GM21786 (cell line): ENCODE measurements around the gene CPD.

Experiments used
- ATAC-seq: cut with Tn5 transposase; IDR thresholded peaks from one replicate; pipeline ENCODE4 v1.9.1; 2021; ENCODE audit not compliant: unreplicated experiment

CPD gene

DNA sequence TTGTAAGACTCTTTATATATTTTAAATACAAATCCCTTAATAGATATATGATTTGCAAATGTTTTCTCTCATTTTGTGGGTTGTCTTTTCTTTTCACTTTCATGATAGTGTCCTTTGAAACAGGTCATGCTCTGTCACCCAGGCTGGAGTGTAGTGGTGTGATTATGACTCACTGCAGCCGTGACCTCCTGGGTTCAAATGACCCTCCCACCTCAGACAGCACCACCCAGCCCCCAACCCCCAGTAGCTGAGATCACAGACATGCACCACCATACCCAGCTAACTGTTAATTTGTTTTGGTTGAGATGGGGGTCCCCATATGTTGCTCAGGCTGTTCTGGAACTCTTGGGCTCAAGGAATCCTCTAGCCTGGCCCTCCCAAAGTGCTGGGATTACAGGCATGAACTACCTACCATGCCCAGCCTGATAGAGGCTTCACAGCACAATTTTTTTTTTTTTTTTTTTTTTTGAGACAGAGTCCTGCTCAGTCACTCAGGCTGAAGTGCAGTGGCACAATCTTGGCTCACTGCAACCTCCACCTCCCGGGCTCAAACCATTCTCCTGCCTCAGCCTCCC lies 26.4 kb upstream of the CPD start:
- no peak for ATAC-seq

DNA sequence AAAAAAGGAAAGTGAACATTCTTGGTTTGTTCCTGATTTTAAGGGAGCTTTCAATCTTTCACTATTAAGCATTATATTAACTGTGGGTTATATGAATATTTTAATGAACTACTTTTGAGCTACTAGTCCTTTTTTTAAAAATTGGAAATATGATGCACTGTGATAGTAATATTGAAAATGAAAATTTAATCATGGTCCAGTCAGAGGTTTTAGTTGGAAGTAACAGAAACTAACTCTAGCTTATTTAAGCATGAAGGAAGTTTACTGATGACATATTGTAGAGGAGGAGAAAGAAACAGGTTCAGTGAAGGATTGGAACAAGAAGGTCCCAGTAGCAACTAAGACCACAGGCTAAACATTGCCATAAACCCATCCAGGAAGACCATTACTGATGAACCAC lies 24.0 kb upstream of the CPD start:
- ATAC-seq = no peak

DNA sequence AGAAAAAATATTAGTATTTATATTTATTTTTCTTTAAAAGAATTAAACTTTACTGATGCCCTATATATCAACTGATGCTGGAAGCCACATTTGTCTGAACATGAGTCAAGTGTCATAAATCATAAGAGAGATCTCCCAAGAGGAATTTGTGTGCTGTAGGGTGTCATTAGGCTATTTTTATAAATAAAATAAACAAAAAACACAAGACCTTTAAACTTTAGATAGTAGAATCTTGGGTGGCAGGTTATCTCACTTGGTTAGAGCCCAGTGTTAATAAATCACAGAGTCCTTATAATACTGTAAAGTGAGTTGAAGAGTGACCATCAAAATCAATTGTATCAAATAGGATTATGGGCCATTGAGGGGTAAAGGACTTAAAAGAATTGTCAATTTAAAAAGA lies 21.3 kb upstream of the CPD start:
- no peak for ATAC-seq

DNA sequence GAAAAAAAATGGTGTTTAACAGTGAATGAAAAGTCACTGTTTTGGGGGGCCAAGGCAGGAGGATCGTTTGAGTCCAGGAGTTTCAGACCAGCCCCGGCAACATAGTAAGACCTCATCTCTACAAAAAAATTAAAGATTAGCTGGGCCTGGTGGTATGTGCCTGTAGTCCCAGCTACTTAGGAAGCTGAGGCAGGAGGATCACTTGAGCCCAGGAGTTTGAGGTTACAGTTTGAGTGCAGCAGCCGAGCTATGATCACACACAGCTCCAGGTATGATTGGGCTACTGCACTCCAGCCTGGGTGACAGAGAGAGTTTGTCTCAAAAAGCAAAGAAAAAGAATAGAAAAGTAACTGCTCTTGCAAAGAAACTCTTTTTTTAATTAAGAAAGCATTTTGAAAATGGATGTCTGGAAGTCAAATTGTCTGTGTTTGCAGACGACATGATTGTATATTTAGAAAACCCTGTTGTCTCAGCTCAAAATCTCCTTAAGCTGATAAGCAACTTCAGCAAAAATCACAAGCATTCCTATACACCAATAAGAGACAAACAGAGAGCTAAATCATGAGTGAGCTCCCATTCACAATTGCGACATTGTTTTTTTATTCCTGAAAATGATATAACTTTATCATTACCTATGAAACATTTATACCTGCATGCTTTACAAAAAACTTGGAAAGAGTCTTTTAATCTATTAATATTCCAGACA lies 20.5 kb upstream of the CPD start:
- no peak for ATAC-seq

DNA sequence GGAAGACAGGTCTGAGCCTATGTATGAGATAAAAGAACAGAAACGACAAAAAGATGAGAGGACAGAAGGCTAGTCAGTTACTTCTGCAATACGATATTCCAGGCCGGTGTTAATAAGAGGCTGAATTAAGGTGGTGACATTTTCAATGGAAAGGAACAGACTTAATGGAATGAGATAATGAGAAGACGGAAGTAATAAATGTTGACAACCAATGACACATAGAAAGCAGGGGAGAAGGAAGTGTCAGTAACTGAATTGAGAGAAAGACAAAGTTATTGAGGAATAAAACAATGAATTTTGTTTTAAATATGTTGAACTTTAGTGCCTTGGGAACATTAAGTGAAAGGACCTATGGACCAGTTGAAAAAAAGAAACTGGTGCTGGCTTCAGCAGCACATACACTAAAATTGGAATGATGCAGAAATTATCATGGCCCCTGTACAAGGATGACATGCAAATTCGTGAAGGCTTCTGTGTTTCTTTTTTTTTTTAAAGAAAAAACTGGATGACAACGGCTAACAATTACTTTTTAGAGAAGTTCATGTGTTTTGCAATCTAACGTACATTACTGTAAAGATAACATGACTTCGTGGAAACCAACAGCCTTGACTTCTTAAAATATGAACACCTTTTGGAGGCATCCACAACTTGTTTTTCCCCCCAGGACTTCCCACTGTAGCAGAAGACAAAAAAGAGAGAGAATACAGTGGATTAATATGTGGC lies 18.5 kb upstream of the CPD start:
- ATAC-seq = no peak

DNA sequence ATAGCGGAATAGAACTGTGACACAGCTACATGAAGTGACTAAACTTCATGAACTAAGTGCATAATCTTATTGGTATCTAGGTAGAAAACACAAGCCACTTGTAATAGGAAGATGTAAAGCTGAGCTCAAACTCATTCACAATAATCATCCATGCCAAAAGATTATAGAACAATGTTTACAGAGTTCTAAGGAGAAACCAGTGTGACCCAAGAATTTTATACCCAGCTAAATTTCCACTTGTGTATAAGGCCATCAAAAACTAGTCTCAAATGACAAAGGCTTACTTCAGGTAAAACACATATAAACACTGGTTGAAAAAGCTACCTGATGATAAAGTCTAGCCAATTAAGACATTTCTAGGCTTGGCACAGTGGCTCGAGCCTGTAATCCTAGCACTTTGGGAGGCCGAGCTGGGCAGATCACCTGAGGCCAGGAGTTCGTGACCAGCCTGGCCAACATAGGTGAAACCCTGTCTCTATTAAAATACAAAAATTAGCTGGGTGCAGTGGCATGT lies 16.9 kb upstream of the CPD start:
- ATAC-seq = no peak

DNA sequence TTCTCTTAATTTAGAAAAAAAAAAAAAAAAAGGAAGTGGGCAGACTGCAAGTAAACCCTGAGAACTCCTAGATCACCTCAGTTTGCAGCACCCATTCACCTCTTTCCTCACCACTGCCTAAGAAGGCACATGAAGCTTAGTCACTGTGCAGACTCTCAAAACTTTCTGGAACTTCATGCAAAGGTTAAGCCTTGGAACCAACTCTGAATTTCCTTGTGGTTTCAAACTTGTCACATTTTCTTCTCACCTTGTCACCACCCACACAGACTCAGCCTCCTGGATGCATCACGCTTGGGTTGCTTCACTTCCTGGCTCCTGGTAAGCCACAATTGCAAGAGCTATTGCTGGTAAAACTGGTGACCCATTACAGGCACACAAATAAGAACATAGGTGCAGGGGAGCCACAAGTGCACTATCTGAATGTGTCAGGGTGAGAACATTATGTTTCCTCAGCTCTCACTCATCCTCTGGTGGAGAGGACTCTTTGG lies 15.0 kb upstream of the CPD start:
- peak; percentile 90 for ATAC-seq

DNA sequence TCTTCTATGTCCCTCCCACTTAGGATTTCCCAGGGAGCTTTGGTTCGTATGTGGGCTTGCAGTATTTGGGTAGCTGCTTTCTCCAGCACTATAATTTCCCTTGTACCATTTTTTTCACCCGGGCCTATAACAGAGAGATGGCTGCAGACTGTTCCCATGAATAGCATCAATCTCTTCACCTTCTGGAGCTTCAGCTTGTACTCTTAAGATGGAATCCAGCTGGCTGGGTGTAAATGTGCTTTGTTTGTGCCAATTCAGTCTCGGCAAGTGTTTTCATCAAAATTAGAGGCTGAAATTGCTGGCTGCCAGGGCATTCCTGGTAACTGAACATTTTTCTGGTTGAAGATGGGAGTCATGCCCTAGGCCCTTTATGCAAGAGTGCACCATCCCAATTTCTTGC lies 12.2 kb upstream of the CPD start:
- no peak for ATAC-seq

DNA sequence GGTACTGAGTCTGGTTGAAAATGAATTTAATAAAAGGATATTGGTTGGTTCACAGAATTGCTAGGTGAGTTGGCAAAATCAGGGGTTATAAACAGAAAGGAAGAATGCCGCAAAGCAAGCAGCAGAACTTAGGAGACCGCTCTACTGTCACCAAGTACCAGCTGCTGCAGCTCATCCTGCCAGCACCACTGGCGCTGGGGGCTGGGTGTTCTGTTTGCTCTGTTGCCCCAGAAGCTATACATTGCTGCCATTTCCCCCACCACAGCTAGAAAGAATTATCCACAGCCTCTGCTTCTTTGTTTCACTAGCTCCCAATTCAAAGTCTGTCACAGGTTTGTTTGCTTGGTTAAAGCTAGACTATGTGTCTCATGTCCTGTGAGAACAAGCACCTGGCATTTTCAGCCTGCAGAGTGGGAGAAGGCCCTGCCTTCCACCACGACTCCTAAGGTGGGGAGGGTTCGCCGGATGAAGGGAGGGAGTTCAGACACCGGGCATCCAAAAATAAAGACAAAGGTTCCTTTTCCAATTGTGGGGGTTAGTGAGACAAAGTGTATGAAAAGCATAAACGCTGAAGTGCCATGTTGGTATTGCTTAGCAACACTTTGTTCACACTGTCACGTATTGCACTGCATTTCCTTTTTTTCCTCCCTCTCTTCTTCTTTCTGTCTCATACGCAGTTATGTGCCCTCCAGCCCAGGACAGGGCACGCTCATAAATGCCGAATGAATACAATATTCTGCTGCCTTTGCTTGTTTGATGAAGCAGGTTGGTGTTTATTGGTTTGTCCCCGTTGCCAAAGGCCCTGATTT lies 9.6 kb upstream of the CPD start:
- no peak for ATAC-seq

DNA sequence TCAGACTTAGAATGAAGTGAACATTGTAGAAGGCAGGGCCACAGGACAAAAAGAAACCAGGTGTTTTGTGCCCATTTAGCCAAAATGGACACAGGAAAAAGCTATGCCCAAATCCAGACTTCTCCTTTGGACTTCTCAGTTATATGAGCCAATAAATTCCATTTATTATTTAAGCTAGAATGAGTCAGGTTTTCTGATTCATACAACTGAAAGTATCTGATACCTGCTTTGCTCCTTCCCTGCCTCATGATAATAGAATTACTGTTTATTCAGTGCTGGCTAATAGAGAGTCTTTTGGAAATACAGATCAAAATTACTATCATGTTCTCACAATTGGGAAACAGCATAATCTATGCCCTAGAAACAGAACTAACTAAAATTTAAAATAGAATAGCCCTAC lies 8.7 kb upstream of the CPD start:
- ATAC-seq = no peak

DNA sequence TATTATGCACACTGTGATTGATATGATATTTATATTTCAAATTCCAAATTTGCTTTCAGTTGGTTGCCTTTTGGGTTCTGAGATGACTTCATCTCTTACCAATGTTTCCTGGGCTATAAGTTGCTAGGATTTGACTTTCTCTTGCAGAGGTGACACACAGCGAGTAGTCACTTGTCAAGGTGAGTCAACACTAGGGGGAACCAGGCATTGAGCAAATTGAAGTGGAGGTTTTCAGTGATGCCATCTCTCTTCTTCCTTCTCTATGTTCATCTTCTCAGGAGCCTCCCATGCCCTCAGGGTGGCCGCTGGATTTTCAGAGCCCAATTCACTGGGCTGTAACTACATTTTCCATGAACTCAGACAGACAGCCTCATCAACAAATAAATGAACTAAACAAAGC lies 6.0 kb upstream of the CPD start:
- no peak for ATAC-seq

DNA sequence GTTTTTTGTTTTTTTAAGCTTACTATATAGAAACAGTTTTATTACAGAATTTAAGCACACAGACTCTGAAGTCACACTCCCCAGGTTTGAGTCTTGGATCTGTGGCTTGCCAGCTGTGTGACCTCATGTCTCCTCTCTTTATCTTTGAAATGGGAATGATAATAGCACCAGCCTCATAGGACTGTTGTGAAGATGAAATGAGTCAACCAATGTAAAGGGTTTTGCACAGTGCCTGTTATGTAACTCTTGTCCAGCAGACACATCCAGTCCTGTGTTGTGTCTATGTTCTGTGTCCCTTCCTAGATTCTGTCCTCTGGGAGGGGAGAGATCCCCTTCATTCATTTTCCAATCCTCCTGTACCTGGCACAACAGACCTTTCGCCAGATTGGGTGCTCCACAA lies 3.1 kb upstream of the CPD start:
- ATAC-seq = no peak

DNA sequence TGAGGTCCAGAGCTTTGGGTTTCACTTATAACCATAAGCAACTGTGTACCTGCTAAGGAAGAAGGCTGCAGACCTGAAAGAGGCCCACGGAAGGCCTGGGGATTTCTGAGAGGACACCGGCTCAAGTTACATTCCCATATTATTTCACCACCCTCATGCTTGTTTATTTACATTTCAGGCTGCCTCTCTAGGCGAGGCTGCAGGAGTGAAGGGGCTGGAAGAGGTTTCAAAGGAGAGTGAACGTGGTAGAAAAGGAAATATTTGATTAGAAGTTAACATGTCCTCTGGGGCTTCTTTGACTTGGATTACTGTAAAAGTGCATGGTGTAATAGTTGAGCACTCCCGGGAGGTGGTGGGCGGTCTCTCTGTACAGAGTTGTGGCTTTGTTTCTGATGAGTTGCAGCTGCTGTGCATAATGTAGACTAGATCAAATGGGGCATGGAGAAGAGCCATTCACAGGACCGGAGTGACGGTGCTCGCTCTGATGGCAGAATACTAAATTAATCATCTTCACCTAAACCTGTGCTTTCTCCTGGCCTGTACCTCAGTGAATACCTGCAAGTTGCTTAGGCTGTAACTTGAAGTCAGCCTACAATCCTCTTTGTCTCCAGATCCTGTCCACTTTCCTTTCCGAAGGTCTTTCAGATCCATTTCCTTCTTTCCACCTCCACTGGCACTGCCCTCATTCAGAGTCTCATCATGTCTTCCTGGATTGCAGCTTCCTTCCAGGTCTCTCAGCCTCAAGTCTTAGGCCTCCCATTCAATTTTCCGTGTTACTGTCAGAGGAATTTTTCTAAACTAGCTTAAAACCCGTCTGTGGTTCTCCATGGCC lies 1.9 kb upstream of the CPD start:
- ATAC-seq = no peak

DNA sequence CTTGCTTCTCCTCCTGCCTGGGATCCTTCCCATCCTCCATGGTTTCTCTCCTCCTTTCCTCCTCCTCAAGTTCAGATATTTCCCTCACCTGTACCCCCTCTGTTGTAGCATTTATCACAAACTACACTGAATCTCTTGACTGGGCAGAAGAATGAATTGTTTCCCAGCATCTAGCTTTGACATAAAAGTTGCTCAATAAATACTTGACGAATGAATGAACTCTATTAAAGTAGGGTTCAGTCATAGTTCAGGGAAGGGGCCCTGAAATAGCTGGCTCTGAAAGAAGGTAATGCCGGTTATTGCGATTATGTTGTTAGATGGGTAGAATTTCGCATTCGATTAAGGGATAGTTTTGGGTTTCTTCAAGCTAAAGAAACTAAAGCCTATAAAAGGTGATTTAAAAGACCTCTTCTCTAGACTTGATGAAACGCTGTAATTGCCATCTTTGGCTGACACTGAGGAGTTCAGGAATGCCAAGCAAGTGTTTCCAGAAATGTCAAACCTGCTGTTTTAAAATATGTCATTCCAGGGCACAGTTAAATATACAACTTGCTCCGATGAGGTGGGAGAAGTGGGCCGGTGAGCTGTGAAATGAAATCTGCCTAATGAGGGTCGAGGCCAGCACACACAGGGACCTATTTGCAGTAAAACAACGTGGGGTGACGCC lies 1.0 kb upstream of the CPD start:
- ATAC-seq = no peak

DNA sequence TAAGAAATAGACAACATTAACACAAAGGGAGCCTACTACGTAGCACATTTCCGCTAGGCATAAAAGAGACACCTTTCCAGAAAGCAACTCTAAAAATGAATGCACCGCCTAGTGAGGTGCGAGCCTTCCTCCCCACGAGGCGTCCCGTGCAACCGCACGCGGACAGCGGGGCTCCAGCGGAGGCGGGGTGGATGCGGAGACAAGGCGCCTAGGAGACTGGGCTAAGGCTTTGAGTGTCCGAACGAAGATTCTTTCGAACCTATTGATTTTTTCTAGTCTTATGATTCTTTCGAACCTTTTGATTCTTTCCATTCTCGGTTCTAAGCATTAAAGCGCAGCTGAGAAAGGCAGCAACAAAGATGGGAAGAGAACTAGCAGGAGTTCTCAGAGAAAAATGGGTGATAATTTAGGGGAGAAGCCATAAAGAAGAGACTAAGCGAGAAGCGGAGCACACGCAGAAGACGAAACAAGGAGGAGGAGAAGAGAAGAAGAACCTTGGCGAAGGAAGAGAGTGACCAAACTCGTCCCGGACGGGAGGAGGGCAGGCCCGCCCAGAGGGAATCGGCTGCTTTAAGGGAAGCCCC lies 394 bp upstream of the CPD start:
- no peak for ATAC-seq

DNA sequence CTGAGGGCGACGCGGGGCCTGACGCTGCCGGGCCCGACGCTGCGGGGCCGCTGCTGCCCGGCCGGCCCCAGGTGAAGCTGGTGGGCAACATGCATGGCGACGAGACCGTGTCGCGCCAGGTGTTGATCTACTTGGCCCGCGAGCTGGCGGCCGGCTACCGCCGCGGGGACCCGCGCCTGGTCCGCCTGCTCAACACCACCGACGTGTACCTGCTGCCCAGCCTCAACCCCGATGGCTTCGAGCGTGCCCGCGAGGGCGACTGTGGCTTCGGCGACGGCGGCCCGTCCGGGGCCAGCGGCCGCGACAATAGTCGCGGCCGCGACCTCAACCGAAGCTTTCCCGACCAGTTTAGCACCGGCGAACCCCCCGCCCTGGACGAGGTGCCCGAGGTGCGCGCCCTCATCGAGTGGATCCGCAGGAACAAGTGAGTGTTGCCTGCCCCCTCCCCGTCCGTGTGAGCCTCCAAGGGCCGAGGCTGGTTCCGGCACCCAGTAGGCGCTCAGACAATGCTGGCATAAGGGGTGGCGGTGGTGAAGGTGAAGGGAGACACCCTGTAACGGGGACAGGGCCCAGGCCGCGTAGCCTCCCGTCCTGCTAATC lies 676 bp downstream of the CPD start:
- ATAC-seq = peak; percentile 9

DNA sequence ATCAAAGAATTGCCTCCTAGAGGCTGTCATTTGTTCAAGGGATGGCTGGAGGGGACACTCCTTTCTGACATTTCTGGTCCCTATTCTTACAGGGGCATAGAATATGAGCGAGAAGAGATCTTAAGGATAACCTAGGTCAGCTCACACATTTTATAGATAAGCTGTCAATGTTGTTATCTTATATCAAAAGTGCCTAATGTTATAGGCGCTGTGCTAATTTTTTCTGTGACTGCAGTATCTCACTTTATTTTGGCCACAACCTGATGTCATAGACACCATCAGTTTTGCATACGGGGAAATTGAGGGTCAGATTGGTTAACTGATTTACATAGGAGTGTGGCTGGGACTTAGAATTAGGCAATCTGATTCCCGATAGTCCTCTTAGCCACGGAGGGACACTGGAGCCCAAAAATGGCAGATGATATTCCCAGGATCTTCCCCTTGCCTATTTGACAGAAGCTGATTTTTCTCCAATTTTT lies 1.2 kb downstream of the CPD start:
- no peak for ATAC-seq

DNA sequence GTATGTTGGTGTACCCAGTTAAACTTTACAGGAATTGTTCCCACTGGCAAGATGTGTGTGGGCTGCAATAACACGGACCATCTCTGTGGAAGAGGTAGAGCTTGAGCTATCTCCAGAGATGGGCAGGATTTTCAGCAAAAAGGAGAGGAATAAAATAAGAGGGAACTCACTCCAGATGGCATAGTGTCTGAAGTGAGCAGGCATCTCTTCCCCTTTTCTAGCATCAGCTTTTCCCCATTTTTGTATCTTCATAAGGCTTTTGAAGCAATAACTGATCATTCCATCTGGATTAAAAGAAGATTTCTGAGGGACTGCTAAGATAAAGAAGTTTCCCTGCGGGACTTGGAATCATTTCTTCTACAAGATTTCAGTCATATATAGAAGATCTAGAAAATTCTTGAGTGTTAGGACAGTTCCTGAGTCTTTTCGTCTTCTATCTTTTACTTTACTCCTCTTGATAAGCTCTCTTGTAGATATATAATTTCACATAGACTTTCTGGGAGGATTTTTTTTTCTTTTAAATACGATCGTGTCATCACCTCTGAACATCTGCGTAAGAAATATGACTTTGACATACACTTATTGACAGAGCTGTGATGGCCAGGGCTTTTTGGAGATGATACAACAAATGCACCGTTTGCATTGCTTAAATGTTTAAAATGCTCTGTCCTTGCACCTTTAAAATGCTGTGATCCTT lies 2.1 kb downstream of the CPD start:
- ATAC-seq = no peak

DNA sequence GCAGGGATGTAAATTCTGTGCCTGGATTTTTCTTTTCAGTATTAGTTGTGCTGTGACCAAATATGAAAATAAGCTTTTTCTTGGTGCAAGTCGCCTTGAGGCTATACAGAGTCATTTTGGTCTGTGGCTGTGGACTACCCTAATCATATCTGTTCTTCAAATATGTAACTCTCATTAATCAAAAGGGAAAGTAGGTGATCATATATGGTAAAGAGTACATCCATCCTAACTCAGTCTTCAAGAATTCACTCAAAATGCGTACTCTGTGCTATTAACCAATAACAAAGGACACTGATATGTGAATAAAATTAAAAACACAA lies 2.6 kb downstream of the CPD start:
- no peak for ATAC-seq
